Left forelimb (tissue), 1 donor: ENCODE data around the gene TDRKH.
A peak's percentile ranks its signal among the peaks of the same experiment; 100 is the strongest.

Experiments used
- DNase-seq: peaks from one replicate; pipeline ENCODE4 v3.0.0-alpha.2; 2018; ENCODE audit warnings: low spot score

TDRKH gene, protein sequence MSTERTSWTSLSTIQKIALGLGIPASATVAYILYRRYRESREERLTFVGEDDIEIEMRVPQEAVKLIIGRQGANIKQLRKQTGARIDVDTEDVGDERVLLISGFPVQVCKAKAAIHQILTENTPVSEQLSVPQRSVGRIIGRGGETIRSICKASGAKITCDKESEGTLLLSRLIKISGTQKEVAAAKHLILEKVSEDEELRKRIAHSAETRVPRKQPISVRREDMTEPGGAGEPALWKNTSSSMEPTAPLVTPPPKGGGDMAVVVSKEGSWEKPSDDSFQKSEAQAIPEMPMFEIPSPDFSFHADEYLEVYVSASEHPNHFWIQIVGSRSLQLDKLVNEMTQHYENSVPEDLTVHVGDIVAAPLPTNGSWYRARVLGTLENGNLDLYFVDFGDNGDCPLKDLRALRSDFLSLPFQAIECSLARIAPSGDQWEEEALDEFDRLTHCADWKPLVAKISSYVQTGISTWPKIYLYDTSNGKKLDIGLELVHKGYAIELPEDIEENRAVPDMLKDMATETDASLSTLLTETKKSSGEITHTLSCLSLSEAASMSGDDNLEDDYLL

GRCh38 chr1:151790071-151790939 lies at the start of gene TDRKH:
TDRKH (minus strand) TSS chr1:151790500; CDS start chr1:151783022, 7,478 bp downstream.
- peak; percentile 96 for DNase-seq

GRCh38 chr1:151839457-151840403 lies 49.4 kb upstream of the TDRKH start, which contains the start of gene C2CD4D:
C2CD4D (minus strand) TSS chr1:151839820; CDS start chr1:151838989, 831 bp downstream.
- DNase-seq: no peak

- DNase-seq: no peak
Measured at GRCh38 chr1:151839082-151839412, 48.7 kb upstream of the TDRKH start.

- no peak for DNase-seq
Measured at GRCh38 chr1:151838222-151839081, 48.2 kb upstream of the TDRKH start.

- DNase-seq: no peak
Measured at GRCh38 chr1:151837884-151838221, 47.6 kb upstream of the TDRKH start.

DNA sequence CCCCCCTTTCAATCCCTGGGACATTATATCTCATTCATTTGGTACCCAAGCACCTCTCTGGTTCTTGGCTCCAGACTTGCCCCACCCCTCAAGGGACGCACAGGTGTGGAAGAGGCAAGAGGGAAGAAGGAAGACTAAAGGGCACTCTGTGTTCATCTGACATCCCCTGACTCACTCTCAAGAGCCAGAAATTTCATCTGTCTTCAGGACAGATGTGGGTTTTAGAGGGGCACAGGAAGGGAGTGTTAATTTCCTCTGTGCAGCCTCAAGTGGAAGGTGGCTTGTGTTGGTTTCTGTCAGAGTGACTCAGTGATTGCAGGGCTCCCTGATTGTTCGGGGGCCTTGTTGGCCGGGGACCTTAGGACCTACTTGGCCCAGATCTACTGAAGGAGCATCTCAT lies 46.9 kb upstream of the TDRKH start:
- no peak for DNase-seq

DNA sequence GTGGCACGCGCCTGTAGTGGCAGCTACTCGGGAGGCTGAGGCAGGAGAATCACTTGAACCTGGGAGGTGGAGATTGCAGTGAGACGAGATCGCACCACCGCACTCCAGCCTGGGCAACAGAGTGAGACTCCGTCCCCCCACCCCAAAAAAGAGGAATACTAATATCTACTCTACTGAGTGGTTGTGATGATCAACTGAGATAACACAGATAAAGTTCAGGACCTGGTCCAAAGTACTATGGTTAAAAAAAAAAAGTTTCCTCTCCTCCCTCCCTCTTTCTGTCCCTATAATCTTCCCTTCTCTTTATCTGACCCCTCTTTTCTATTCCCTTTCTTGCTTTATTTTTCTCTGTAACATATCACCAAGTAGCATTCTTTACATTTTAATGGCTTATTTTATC lies 45.3 kb upstream of the TDRKH start:
- DNase-seq: no peak

- DNase-seq: no peak
Measured at GRCh38 chr1:151834239-151834638, 43.9 kb upstream of the TDRKH start.

DNA sequence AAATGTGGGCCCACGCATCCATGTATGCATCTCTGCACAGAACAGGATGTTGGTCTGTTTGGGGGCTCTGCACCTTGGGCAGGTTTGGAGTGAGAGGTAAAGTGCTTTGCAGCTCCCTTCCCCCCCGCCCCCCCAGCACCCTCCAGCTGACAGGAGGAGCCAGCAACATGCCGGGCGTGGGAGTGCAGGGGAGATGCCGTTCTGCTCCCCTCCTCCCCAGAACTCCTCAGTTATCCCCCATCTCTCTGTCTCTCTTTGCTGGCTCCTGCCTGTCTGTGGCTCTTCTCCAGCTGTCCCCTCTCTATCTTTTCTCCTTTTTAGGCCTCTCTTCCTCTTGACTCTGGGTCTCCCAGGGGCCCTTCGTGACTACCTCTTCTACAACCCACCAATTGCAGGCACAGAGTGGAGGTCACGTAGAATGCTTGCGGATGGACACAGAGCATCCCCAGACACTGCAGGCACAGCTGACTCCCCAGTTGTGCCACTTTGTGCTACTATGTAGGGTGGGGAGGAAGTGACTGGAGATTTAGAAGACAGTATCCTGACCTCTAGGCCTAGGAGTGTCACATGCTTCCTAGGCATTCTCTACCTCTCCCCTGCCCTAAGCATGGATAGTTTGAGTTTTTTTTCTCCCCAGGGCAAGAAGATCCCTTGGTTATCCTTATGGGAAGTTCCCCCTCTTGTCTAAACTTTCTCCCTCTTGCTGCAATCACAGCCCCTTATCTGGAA lies 43.0 kb upstream of the TDRKH start:
- no peak for DNase-seq

GRCh38 chr1:151832318-151832980 lies 42.1 kb upstream of the TDRKH start:
- DNase-seq: no peak

DNA sequence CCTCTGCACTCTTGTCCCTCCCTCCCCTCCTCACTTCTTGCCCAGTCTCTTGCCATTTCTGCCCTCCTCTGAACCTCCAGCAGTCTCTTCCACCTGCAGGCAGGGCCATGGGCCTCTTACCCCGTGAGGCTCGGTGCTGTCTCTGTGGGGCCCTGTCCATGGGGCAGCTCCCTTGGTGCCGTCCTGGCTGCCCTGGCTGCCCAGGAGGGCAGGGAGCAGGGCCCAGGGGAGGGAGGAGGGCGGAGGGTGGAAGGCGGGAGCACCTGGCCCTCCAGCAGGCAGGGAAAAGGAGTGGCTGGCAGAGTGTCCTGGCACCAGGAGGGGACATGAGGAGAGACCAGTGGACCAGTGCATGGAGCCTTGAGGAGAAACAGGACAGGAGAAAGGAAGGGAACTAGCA lies 41.3 kb upstream of the TDRKH start, which contains the start of gene RORC:
RORC (minus strand) TSS at position 198 of the 400 bp plus-strand sequence; CDS start at position 160, 38 bp downstream.
- DNase-seq: no peak

DNA sequence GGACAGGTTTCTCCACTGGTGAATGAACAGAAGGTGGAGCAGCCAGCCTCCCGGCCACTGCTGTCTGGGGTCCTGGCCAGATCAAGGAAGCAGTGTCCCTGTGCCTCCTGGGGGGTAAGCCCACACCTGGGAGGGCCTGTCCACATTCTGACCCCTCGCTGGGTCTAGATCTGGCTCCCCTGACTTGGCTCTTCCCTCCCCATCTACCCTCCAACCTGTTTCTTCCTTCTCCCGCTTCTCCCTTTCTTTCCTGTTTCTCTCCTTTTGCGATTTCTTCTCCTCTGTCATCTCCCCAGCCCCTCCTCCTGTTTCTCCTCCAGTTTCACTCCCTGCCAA lies 40.9 kb upstream of the TDRKH start:
- no peak for DNase-seq

GRCh38 chr1:151830055-151830454 lies 39.8 kb upstream of the TDRKH start:
- DNase-seq: no peak

- no peak for DNase-seq
Measured at GRCh38 chr1:151829352-151830046, 39.2 kb upstream of the TDRKH start.

- no peak for DNase-seq
Measured at GRCh38 chr1:151828921-151829320, 38.6 kb upstream of the TDRKH start.

DNA sequence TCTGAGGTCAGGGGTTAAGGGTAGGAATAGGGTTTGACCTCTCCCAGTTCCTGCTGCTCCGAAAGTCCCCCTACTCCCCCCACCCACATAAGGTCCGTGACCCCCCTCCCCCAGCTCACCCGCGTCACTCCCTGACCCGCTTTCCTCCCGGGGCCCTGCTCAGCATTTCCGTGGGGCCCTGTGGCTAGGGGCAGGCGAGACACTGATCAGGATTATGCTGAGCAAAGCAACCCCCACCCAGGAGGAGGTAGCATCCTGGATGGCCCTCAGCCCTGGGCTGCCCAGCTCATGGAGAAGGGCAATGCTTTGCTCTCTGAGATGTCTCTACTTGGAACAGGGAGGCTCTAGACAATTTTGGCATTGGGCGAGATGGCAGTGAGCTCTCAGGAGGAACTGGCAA lies 37.6 kb upstream of the TDRKH start:
- no peak for DNase-seq

DNA sequence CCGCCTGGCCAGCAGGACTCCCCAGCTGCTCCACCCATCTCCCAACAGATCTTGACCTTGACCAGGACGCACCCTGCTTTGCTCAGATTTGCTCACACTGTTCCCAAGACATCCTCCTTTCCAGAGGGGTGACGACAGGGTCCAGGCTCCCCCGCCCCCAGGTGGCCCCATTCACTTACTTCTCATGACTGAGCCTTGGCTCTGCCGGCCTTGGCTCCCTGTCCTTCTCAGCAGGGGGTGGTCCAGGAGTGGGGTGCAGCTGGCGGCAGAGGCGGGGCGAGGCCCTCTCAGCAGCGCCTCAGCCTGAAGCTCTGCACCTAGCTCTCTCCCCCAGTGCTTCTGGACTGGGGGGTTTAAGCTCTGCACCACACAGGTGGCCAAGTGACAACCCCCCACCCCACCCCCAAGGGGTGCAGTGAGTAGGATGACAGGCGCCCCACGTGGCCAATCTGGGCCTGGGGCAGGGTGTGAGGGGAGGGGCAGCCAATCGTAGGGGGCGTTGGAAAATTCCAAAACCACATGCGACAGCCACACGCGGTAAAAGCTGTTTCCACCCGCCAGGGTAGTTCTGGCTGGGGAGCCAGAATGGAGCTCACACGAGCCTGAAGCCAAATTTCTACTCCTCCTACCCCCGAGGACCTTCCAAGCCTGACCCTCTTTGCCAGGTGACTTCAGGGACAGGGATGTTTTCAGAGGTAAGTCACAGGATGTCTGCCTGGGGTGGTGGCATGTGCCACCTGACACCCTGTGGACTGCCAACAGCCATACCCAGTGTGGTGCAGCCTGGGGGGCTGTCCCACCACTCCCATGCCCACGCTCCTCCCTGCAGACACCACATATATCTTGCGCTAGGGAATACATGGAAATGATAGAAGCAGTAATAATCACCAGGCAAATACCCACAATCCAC lies 35.7 kb upstream of the TDRKH start:
- no peak for DNase-seq

DNA sequence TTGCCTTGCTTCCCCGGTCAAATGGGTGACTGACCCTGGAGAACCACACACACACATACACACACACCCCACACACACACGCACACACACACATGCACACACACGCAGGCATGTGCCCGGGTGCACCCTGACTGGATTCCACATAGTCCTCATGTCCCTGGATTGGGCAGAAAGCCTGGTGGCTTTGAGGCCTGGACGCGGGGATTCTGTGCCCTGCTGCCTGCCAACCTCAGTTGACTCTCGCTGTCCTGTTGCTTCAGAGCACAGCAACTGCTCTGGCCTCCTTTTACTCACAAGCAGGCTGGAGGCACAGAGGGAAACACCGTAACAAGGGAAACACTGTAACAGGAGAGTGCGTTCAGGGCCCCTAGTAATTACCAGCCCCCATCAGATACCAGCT lies 34.9 kb upstream of the TDRKH start:
- DNase-seq: no peak
